H1 (cell line): ENCODE data around the gene STIM2. TPM values are rescaled to one million over a fixed set of nuclear protein-coding genes. Genes with fewer than 3 reads are reported as not detected.

Experiments used
- CBX8 ChIP-seq: fragments of 300-800, 300-1000 bp; sonication (generic); IDR thresholded peaks from 2 replicates; pipeline ENCODE4 v1.7.1; 2016; ENCODE audit warnings: low read depth, low read length, borderline replicate concordance
- CEBPB ChIP-seq: IDR thresholded peaks from 2 replicates; pipeline ENCODE4 v1.6.1; 2012; ENCODE audit warnings: low read depth, low read length
- E2F6 ChIP-seq: IDR thresholded peaks from 2 replicates; pipeline ENCODE4 v1.6.1; 2012; ENCODE audit warnings: inconsistent platforms
- EGR1 ChIP-seq: IDR thresholded peaks from 2 replicates; pipeline ENCODE4 v1.6.1; 2011; ENCODE audit warnings: low read depth, low read length, borderline replicate concordance
- POLR2A ChIP-seq, 2 experiments: IDR thresholded peaks; 1 replicate in 1 of 2; 2 replicates in 1 of 2; pipeline ENCODE4 v1.6.1; 2011; ENCODE audit warnings: low read depth in 2 of 2, low read length in 2 of 2, mild to moderate bottlenecking in 2 of 2; ENCODE audit errors: control extremely low read depth in 1 of 2
- RNF2 ChIP-seq: fragments of 200-900, 300-1000 bp; sonication (generic); IDR thresholded peaks from 2 replicates; pipeline ENCODE4 v1.7.1; 2016; ENCODE audit warnings: borderline replicate concordance, low read depth, mild to moderate bottlenecking, antibody characterized with exemption, low read length; ENCODE audit not compliant: poor library complexity, severe bottlenecking; ENCODE audit errors: missing control alignments
- TBP ChIP-seq: IDR thresholded peaks from 2 replicates; pipeline ENCODE4 v1.6.1; 2011; ENCODE audit warnings: low read depth, low read length, improper control_type of control experiment
- polyA plus RNA-seq, 7 experiments: library from polyadenylated mRNA; depleted of rRNA in 3 of 7; stranded (reverse) in 5 of 7; unstranded in 2 of 7; fragments of >200 nt in 5 of 7; fragments of 200-250 nt in 2 of 7; gene quantifications; 1 replicate in 5 of 7; 2 replicates in 1 of 7; 4 replicates in 1 of 7; pipeline versions ENCODE4 v1.2.1 to v1.2.3, GENCODE V29; 2011 to 2013; ENCODE audit warnings: missing spikeins in 2 of 7, mixed read lengths in 2 of 7
- total RNA-seq: library from RNA; stranded (reverse); fragmentation: NEBNext Ultra II Directional; extraction: Animal tissue kit (Norgen Biotek cat#: 25700); gene quantifications from 2 replicates; pipeline ENCODE4 v1.2.1, GENCODE V29; 2021
- TF ChIP-seq, protein P1 (sequence below): fragments of 300-600 bp; sonication (generic); IDR thresholded peaks from 2 replicates; pipeline ENCODE4 v1.7.1; 2012; ENCODE audit warnings: low read length, moderate library complexity, mild to moderate bottlenecking, inconsistent platforms; ENCODE audit not compliant: insufficient replicate concordance
- TF ChIP-seq, protein P2 (sequence below): IDR thresholded peaks from 2 replicates; pipeline ENCODE4 v1.6.1; 2012; ENCODE audit warnings: low read length, inconsistent platforms

The STIM2 gene
- total and polyA plus RNA-seq, 2 of the 8 experiments (the other 6 are each of a cell fraction or from before 2014, with no cell fraction given), result 22.9 to 23.0 TPM

- TF ChIP-seq, protein P1, sequence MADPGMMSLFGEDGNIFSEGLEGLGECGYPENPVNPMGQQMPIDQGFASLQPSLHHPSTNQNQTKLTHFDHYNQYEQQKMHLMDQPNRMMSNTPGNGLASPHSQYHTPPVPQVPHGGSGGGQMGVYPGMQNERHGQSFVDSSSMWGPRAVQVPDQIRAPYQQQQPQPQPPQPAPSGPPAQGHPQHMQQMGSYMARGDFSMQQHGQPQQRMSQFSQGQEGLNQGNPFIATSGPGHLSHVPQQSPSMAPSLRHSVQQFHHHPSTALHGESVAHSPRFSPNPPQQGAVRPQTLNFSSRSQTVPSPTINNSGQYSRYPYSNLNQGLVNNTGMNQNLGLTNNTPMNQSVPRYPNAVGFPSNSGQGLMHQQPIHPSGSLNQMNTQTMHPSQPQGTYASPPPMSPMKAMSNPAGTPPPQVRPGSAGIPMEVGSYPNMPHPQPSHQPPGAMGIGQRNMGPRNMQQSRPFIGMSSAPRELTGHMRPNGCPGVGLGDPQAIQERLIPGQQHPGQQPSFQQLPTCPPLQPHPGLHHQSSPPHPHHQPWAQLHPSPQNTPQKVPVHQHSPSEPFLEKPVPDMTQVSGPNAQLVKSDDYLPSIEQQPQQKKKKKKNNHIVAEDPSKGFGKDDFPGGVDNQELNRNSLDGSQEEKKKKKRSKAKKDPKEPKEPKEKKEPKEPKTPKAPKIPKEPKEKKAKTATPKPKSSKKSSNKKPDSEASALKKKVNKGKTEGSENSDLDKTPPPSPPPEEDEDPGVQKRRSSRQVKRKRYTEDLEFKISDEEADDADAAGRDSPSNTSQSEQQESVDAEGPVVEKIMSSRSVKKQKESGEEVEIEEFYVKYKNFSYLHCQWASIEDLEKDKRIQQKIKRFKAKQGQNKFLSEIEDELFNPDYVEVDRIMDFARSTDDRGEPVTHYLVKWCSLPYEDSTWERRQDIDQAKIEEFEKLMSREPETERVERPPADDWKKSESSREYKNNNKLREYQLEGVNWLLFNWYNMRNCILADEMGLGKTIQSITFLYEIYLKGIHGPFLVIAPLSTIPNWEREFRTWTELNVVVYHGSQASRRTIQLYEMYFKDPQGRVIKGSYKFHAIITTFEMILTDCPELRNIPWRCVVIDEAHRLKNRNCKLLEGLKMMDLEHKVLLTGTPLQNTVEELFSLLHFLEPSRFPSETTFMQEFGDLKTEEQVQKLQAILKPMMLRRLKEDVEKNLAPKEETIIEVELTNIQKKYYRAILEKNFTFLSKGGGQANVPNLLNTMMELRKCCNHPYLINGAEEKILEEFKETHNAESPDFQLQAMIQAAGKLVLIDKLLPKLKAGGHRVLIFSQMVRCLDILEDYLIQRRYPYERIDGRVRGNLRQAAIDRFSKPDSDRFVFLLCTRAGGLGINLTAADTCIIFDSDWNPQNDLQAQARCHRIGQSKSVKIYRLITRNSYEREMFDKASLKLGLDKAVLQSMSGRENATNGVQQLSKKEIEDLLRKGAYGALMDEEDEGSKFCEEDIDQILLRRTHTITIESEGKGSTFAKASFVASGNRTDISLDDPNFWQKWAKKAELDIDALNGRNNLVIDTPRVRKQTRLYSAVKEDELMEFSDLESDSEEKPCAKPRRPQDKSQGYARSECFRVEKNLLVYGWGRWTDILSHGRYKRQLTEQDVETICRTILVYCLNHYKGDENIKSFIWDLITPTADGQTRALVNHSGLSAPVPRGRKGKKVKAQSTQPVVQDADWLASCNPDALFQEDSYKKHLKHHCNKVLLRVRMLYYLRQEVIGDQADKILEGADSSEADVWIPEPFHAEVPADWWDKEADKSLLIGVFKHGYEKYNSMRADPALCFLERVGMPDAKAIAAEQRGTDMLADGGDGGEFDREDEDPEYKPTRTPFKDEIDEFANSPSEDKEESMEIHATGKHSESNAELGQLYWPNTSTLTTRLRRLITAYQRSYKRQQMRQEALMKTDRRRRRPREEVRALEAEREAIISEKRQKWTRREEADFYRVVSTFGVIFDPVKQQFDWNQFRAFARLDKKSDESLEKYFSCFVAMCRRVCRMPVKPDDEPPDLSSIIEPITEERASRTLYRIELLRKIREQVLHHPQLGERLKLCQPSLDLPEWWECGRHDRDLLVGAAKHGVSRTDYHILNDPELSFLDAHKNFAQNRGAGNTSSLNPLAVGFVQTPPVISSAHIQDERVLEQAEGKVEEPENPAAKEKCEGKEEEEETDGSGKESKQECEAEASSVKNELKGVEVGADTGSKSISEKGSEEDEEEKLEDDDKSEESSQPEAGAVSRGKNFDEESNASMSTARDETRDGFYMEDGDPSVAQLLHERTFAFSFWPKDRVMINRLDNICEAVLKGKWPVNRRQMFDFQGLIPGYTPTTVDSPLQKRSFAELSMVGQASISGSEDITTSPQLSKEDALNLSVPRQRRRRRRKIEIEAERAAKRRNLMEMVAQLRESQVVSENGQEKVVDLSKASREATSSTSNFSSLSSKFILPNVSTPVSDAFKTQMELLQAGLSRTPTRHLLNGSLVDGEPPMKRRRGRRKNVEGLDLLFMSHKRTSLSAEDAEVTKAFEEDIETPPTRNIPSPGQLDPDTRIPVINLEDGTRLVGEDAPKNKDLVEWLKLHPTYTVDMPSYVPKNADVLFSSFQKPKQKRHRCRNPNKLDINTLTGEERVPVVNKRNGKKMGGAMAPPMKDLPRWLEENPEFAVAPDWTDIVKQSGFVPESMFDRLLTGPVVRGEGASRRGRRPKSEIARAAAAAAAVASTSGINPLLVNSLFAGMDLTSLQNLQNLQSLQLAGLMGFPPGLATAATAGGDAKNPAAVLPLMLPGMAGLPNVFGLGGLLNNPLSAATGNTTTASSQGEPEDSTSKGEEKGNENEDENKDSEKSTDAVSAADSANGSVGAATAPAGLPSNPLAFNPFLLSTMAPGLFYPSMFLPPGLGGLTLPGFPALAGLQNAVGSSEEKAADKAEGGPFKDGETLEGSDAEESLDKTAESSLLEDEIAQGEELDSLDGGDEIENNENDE, result no peak
- no peak for TF ChIP-seq CBX8
- TF ChIP-seq POLR2A (IDR thresholded peaks at IDR 0.05; ENCODE audit: control extremely low read depth in 1 of 2, low read depth in 2 of 2, low read length in 2 of 2), result no peak
- TF ChIP-seq, protein P2, sequence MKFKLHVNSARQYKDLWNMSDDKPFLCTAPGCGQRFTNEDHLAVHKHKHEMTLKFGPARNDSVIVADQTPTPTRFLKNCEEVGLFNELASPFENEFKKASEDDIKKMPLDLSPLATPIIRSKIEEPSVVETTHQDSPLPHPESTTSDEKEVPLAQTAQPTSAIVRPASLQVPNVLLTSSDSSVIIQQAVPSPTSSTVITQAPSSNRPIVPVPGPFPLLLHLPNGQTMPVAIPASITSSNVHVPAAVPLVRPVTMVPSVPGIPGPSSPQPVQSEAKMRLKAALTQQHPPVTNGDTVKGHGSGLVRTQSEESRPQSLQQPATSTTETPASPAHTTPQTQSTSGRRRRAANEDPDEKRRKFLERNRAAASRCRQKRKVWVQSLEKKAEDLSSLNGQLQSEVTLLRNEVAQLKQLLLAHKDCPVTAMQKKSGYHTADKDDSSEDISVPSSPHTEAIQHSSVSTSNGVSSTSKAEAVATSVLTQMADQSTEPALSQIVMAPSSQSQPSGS, result no peak
- no peak for TF ChIP-seq E2F6
- no peak for TF ChIP-seq CEBPB
- no peak for TF ChIP-seq TBP
- no peak for TF ChIP-seq RNF2
- TF ChIP-seq EGR1, result no peak
These were observed 21.6 kb upstream of the STIM2 start (continued) for GRCh38 chr4:26839016-26839415.
